Measurements from ENCODE around the gene ANKIB1.
"Not testable (repeated sequence)": the region's sequence is repeated elsewhere in the genome, so short reads cannot be mapped to it uniquely, and the experiment has no call there.

The ANKIB1 gene

DNA sequence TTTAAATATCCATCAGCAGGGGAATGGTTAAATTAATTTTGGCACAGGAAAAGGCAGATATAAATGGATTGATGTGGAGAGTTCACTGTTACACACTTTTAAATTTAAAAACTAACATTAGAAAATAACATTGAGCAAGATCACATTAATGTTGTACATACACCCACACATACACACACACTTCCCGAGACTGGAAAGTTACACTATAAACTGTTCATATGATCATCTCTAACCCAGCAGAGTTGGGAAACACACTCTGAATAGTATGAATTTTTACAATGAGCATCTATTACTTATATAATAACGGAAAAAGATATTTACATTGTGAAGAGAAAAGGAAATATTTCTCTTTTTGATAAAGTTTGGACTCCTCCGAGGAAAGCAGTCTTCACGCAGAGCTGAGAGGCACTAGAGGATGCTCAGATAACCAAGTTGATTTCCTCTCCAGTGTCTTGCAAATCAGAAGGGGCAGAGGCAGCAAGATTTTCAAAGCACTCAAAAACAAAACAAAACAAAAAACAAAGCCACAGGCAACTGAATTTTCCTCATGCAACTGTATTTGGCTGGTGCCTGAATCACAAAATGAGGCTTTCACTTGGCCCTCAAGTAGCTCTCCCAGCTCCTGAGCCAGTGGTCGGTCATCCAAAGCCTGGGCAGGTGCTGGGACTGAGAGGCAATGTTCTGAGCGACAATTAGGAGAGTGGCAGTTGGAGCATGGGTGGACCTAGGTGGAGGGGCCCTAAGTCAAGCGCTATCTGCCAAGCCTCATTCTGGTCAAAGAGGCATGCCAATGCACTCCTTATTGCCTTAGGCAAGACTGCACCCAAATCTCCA is 191.1 kb downstream of the ANKIB1 start:
- no peaks in the 10 kb centered on the region for H3K4me1 ChIP-seq (ENCODE audit: insufficient read depth, low read length, poor library complexity, severe bottlenecking)
- TF ChIP-seq, protein P1, sequence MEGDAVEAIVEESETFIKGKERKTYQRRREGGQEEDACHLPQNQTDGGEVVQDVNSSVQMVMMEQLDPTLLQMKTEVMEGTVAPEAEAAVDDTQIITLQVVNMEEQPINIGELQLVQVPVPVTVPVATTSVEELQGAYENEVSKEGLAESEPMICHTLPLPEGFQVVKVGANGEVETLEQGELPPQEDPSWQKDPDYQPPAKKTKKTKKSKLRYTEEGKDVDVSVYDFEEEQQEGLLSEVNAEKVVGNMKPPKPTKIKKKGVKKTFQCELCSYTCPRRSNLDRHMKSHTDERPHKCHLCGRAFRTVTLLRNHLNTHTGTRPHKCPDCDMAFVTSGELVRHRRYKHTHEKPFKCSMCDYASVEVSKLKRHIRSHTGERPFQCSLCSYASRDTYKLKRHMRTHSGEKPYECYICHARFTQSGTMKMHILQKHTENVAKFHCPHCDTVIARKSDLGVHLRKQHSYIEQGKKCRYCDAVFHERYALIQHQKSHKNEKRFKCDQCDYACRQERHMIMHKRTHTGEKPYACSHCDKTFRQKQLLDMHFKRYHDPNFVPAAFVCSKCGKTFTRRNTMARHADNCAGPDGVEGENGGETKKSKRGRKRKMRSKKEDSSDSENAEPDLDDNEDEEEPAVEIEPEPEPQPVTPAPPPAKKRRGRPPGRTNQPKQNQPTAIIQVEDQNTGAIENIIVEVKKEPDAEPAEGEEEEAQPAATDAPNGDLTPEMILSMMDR (conservative IDR thresholded peaks at IDR 0.05; ENCODE audit: low read length) = no peak
- no peak for TF ChIP-seq EZH2phosphoT487 (IDR thresholded peaks at IDR 0.05; ENCODE audit: borderline replicate concordance)
- H2AFZ ChIP-seq (ENCODE audit: low read length) = no peak overlapping the region
- H4K20me1 ChIP-seq (ENCODE audit: insufficient read depth, low read length, poor library complexity, severe bottlenecking) = no peaks in the 10 kb centered on the region
- H3K36me3 ChIP-seq (ENCODE audit: insufficient read depth, low read length) = no peaks in the 10 kb centered on the region
- no peaks in the 10 kb centered on the region for H3K9me3 ChIP-seq (ENCODE audit: insufficient read depth, low read depth, low read length)
- no peaks in the 10 kb centered on the region for H3F3A ChIP-seq (ENCODE audit: low read depth)
- no peaks in the 10 kb centered on the region for H3K9me2 ChIP-seq (replicated peaks; ENCODE audit: low read depth, low read length)
- no peaks in the 10 kb centered on the region for H3K27me3 ChIP-seq (ENCODE audit: insufficient read depth, low read length, poor library complexity, severe bottlenecking)
- no peak overlapping the region for H3K9ac ChIP-seq (ENCODE audit: low read depth, low read length, poor library complexity, severe bottlenecking)
- no peak overlapping the region for H3K4me3 ChIP-seq (ENCODE audit: low read length, poor library complexity, severe bottlenecking)
- H3K4me2 ChIP-seq (ENCODE audit: low read depth, low read length, poor library complexity, severe bottlenecking) = no peak overlapping the region
- no peaks in the 10 kb centered on the region for H3K79me2 ChIP-seq (ENCODE audit: insufficient read depth, low read length)

DNA sequence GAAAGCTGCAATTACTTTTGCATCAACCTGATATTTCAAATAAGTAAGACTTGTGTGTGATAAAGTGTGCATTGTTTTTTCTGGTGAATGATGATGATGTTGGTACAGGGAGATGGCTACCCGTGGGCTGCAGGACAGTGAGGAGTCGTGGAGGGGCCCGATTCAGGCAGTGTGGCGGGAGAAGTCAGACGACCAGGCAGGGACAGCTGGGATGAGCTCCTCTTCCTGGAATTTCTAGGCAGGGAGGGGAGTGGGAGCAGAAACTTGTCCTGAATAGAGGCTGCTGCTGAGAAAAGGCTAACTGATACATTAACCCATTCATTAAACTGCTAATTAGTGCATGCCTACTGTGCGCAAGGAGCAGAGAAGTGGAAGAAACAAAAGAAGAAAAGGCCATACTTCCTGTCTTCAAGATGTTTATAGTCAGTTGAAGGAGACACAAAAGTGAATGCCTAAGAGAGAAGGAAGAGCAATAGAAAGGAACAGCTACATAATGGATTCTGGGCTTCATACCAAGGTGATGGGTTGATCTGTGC is 192.2 kb downstream of the ANKIB1 start:
- no peak overlapping the region for H3K9ac ChIP-seq (ENCODE audit: low read depth, low read length, poor library complexity, severe bottlenecking)
- no peaks in the 10 kb centered on the region for H3K9me2 ChIP-seq (replicated peaks; ENCODE audit: low read depth, low read length)
- no peaks in the 10 kb centered on the region for H3K79me2 ChIP-seq (ENCODE audit: insufficient read depth, low read length)
- H3K4me3 ChIP-seq (ENCODE audit: low read length, poor library complexity, severe bottlenecking) = no peak overlapping the region
- no peak overlapping the region for H3K4me2 ChIP-seq (ENCODE audit: low read depth, low read length, poor library complexity, severe bottlenecking)
- no peaks in the 10 kb centered on the region for H3K4me1 ChIP-seq (ENCODE audit: insufficient read depth, low read length, poor library complexity, severe bottlenecking)
- no peaks in the 10 kb centered on the region for H4K20me1 ChIP-seq (ENCODE audit: insufficient read depth, low read length, poor library complexity, severe bottlenecking)
- no peaks in the 10 kb centered on the region for H3F3A ChIP-seq (ENCODE audit: low read depth)
- H3K27me3 ChIP-seq (ENCODE audit: insufficient read depth, low read length, poor library complexity, severe bottlenecking) = no peaks in the 10 kb centered on the region
- H3K36me3 ChIP-seq (ENCODE audit: insufficient read depth, low read length) = no peaks in the 10 kb centered on the region
- TF ChIP-seq, protein P1 (conservative IDR thresholded peaks at IDR 0.05; ENCODE audit: low read length) = no peak
- TF ChIP-seq EZH2phosphoT487 (IDR thresholded peaks at IDR 0.05; ENCODE audit: borderline replicate concordance) = no peak
- H3K9me3 ChIP-seq (ENCODE audit: insufficient read depth, low read depth, low read length) = no peaks in the 10 kb centered on the region
- H2AFZ ChIP-seq (ENCODE audit: low read length) = no peak overlapping the region

DNA sequence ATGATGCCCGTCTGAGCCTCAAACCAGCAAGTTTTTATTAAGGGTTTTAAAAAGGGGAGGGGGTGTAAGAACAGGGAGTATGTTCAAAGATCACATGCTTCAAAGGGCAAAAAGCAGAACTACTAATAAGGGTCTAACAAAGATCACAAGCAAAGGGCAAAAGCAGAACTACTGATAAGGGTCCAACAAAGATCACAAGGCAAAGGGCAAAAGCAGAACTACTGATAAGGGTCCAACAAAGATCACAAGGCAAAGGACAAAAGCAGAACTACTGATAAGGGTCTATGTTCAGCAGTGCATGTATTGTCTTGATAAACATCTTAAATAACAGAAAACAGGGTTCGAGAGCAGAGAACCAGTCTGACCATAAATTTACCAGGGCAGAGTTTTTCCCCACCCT is 196.9 kb downstream of the ANKIB1 start:
- not testable (repeated sequence) for H3K4me2 ChIP-seq (ENCODE audit: low read depth, low read length, poor library complexity, severe bottlenecking); H3K9me2 ChIP-seq (replicated peaks; ENCODE audit: low read depth, low read length); H3K9ac ChIP-seq (ENCODE audit: low read depth, low read length, poor library complexity, severe bottlenecking); H3K4me3 ChIP-seq (ENCODE audit: low read length, poor library complexity, severe bottlenecking); H3K36me3 ChIP-seq (ENCODE audit: insufficient read depth, low read length); H3K27me3 ChIP-seq (ENCODE audit: insufficient read depth, low read length, poor library complexity, severe bottlenecking); H3K4me1 ChIP-seq (ENCODE audit: insufficient read depth, low read length, poor library complexity, severe bottlenecking); H4K20me1 ChIP-seq (ENCODE audit: insufficient read depth, low read length, poor library complexity, severe bottlenecking); H3K79me2 ChIP-seq (ENCODE audit: insufficient read depth, low read length); H2AFZ ChIP-seq (ENCODE audit: low read length); H3F3A ChIP-seq (ENCODE audit: low read depth); H3K9me3 ChIP-seq (ENCODE audit: insufficient read depth, low read depth, low read length)

All from Loucy (cell line).